IPS DF 4.7 (cell line): ENCODE measurements around the gene TNRC6C.
"Not testable (repeated sequence)": the region's sequence is repeated elsewhere in the genome, so short reads cannot be mapped to it uniquely, and the experiment has no call there.

Experiments
- DNase-seq: peaks from one replicate; pipeline ENCODE4 v3.0.0-alpha.2; 2013; ENCODE audit warnings: low spot score; ENCODE audit errors: extremely low read depth

Gene TNRC6C

DNA sequence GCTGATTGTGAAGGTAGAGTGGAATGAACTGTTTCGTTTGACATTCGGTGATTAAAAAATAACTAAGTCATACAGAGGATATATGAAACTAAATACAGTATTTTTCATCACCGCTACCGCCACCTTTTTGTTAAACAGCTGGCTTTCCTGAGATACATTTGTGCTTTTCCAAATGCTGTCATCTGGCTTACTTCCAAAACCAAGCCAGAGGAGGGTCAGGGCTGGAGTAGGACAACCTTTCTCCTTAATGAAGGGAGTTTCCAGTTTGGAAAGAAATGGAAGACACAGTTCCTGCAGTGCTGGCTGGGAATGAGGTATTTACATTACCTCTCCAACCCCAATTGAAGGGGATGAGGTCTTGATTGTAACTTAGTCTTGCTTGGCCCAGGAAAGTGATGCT, 3.2 kb downstream of the TNRC6C start:
- DNase-seq: no peak

DNA sequence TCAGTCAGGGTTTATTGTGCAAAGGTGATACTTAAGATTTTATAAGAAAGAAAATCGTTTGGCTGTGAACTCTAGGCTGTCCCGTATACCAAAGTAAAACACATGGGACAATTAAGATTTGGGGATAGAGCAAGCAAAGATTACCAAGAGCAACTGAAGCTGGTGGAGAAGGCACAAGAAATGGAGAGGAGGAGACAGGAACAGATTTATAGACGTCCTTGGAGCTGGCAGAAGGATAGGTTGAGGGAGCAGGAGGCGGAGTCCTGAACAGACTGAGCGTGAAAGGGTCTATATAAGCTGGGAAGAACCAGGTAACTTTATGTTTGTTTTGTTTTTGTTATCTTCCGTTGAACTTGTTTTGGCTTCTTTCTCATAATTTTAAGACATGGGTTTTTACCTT, 3.8 kb downstream of the TNRC6C start:
- DNase-seq: no peak

DNA sequence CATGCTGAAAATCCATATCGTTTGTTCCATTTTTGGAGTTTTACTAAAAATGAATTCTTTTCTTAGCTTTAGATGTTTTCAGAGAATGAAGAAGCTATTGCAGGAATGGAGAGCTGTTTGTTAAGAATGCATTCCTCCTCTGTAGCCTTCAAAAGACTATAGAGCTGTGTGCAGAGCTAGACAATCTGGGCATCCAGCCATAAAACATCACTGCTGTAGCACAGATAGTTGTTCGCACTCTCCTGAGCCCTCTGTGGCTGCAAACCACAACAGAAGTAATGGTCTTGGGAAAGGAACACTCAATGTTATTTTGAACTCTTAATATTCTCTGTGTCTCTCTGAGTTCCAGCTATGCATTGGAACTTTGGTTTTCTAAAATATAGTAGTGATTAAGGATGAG, 4.9 kb downstream of the TNRC6C start:
- DNase-seq: no peak

DNA sequence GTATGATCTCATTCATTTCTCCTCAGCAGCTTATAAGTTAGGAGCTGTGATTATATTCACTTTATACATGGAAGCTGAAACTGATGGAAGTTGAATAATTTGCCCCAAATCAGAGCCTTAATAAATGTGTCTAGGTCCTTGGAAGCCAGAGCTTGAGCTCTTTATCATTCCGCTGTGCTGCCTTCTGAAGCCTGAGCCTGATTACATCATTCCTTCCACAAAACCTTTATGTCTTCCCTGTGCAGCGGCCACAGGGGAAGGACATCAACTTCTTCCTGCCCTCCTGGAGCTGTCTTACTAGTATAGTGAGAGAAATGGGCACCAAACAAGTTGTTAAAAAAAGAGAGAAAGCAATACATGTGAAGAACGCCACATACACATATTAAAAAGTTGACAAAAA, 6.8 kb downstream of the TNRC6C start:
- no peak for DNase-seq

DNA sequence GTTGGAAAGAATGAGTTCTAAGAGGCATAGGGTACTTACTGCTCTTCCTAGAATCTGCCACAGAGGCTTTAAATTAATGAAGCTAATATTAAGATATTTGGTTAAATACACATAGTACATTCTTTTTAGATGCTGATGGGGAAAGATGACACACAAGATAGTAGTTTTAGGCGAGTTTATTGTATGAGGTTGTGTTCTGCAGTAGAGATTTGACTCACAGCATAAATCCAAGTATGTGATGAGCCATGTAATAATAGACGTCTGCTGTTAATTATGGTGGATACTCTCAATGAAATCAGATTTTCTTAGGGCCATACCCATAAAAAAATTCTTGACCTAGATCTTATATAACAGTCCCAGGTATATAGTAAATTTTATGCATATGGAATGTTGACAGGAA, 8.0 kb downstream of the TNRC6C start:
- no peak for DNase-seq

DNA sequence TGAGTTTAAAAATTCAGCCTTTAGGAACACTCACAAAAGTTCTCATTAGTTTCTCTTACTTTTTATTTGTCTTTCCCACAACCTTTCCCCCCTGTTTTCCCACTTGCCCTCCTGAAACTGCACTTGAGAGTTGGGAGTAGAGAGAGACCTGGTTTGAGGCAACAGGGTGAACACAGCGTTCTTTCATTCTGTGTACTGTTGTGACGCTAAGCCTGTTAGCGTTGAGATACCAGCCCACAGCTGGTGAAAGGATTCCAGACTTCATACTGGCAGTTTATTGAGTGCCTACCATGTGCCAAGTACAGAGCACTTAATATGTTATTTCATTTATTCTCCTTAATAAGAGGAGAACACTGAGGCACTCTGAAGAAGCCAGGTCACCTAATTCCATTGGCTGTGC, 10.3 kb downstream of the TNRC6C start:
- DNase-seq: no peak

DNA sequence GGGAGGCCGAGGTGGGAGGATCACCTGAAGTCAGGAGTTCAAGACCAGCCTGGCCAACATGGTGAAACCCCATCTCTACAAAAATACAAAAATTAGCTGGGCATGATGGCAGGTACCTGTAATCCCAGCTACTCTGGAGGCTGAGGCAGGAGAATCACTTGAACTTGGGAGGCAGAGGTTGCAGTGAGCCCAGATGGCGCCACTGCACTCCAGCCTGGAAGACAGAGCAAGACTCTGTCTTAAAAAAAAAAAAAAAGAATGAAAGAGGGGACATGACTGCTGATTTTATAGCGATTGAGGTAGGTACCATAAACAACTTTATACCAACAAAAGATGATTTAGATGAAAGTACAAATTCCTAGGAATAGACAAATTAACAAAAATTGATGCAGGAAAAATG, 13.8 kb downstream of the TNRC6C start:
- DNase-seq: not testable (repeated sequence)

DNA sequence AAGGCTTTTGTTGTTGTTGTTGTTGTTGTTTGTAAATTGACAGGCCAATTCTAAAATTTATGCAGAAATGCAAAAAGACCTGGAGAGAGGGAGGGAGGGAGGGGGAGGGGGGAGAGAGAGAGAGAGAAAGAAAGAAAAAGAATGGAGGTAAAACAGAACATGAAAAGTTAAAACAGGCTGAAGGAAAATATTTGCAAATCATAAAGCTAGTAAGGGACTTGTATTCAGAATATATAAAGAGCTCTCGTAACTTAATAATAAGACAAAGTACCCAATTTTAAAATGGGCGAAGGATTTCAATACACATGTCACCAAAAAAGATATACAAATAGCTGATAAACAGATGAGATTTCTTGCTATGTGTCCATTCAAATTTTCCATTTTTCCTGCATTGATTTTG, 15.4 kb downstream of the TNRC6C start:
- no peak for DNase-seq

DNA sequence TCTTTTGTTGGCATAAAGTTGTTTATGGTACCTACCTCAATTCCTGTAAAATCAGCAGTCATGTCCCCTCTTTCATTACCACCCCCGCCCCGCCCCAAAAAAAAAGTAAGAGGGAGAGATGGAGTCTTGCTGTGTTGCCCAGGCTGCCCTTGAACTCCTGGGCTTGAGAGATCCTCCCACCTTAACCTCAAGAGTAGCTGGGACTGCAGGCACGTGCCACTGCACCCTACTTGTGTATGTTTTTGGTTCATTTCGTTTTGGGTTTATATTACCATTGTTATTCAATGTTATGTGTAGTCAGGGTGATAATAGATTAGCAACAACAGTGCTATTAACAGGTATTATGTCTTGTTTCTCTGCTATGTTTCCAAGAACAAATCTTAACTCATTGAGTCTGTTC, 15.9 kb downstream of the TNRC6C start:
- no peak for DNase-seq

DNA sequence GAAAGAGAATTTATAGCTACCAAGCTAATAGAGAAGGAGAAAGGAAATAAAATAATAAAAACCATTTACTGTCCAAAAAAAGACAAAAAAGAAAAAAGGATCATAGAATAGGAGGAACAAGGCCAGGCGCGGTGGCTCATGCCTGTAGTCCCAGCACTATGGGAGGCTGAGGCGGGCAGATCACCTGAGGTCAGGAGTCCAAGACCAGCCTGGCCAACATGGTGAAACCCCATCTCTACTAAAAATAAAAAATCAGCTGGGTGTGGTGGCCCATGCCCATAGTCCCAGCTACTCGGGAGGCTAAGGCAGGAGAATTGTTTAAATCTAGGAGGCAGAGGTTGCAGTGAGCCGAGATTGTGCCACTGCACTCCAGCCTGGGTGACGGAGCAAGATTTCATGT, 23.9 kb downstream of the TNRC6C start:
- not testable (repeated sequence) for DNase-seq

DNA sequence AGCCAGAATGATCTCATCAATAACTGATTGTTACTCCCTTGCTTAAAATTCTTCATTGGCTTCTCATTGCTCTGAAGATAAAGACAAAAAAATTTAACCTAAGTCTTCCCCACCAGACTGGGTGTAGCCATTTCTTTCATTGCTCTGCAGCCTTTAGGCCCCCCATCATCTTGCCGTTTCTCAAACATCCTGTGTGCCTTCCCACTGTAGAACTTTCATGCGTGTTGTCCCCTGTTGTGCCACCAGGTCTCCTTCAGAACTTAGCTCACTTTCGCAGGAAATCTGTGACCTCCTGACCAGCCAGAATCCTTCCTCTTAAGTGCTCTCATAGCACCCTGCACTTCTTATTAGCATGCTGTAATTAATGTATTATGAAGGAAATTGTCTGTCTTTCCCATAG, 31.8 kb downstream of the TNRC6C start:
- no peak for DNase-seq

DNA sequence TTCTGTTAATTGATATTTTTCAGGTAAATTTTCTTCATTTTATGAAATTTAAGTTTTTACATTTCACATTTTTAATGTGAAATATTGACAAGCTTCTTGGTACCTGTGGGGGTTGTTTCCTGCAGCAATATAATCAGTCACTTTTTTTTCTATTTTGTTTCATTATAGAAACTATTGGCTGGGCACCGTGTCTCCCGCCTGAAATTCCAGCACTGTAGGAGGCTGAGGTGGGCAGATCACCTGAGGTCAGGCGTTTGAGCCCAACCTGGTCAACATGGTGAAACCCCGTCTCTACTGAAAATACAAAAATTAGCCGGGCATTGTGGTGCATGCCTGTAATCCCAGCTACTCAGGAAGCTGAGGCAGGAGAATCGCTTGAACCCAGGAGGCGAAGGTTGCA, 35.2 kb downstream of the TNRC6C start:
- not testable (repeated sequence) for DNase-seq

DNA sequence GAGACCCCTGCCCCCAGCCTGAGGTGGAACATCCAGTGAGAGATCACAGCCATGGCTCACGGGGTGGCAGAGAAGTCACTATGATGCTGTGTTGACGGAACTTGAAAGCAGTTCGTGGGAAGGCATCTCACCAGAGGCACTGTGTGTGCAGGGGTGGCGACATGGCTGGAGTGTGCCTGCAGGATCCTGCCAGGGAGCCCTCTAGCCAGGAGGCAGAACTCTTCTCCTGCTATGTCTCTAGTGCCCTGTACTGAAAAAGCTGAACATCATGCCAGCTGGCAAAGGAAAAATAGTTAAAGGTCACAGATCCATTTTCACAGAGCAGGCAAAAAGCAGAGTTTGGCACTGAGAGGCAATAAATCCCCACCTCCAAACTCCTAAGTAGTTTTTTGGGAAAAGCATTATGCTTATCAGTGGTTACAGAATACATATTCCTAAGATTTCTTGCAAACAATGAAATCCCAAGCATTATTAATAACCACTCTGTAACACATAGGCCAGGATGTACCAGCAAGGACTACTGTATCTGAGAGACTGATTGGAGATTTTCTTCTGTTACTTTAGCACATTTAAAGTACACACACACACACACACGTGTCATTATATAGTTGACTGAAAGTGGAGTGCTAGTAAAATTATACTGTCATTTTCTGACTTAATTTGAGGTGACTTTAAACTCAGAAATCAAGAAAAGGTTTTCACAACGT, 36.8 kb downstream of the TNRC6C start:
- DNase-seq: no peak

DNA sequence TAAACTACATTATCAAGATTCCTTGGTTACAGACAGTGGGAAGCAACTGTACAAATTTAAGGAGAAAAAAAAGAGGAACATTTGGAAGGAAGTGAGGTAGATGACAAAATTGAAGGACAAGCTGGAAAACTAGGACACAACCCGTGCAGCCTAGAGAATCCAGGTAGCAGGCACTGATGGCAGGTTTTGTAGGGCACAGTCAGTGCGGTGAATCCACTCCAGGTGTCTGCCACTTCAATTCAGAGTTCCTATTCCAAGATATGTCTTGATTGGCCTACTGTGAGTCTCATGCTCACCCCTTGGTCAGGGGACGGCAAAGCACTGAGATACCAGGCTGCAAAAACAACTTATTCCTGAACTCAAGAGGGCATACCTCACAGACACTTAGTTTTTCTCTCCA, 37.8 kb downstream of the TNRC6C start:
- no peak for DNase-seq

DNA sequence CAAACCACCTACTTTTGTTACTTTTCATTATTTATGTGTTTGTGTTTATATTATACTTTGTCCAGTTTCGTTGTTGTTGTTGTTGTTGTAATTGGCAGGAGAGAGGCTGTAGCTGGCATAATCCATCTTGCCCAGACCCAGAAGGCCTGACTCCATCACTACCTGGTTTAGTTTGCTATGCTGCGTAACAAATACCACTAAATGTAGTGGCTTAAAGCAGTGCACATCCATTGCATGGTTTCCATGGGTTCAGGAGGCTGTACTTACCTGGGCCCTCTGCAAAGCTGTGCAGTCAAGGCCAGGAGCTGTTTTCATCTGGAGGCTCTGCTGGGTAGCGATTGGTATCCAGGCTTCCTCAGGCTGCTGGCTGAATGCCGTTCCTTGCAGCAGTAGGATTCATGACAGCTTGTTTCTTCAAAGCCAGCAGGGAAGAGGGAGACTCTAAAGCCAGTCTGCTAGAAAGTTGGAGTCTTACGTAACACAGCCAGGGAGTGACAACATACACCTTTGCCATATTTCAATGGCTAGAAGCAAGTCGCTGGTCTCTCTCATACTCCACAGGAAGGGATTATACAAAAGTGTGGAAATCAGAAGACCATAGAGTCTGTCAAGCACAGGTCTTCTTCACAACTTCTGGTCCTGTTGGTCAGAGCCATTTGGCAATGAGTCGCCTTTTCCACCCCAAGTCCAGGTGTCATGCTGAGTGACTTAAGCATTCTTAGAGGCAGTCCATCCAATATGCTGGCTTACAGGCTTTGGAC, 41.1 kb downstream of the TNRC6C start:
- no peak for DNase-seq

DNA sequence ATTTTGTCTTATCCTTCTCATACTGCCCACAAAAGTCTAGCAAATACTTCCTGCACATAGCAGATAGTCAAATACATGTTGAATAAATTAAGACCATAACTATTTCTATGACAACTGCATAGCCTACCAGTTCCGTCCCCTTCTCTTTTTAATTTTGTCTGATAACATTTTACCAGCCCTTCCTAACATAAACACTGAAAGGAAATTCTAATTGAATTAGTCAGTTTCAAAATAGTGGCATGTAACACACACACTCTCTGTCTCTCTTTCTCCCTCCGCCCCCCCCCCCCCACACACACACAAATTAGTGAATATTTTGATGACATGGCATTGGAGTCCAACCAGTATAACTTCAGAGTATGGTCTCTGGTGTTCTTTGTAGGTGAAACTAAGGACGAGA, 41.8 kb downstream of the TNRC6C start:
- DNase-seq: no peak

DNA sequence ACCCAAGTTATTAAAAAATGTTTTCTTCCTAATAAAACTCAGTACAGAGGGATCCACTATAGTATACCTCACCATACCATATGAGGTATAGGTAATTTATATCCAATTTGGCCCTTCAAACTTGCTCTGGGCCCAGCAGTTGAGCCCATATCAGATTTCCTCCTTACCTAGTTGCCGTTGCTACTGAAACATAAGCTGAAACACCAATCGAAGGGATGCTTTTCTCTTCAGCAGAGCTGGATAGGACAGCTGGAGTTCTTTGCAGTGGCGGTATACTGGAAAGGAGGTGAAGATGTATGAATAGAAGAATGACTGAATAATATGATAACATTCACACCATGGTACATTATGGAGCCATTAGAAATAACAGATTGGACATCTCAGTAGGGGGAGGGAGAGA, 42.7 kb downstream of the TNRC6C start:
- no peak for DNase-seq

DNA sequence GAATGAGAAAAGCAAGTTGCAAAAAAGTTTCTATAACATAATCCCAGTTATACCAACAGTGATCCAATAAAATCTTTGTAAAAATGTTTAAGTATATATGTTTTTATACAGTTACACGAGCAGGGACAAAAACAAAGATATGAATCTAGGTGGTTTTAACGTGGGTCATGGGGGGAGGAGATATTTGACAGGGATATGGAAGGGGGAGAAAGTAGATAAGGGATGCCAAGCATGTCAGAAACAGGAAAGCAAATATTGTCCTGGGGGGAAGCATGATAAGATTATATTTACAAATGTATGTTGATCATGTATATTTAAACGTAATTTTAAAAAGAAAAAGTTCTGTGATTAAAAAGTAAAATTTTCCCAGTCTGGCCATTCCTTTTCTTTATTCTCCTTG, 43.1 kb downstream of the TNRC6C start:
- DNase-seq: no peak

DNA sequence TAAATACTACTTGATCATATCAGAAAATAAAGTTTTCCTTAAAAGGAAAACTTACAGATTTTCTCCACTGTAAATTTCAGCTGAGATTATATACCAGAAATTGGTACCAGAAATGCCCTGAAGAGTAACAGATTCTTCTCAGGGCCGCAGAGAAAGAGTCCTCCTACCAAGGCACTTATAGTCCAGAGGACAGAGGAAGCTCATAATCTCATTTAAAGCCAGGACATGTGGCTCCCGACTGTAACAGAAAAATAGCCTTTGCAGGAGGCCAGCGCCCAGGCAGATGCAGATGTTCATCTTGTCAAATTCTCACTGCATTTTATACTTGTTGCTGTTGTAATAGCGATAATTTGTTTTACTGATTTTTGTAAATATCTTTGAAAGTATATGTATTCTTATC, 43.7 kb downstream of the TNRC6C start:
- DNase-seq: no peak

DNA sequence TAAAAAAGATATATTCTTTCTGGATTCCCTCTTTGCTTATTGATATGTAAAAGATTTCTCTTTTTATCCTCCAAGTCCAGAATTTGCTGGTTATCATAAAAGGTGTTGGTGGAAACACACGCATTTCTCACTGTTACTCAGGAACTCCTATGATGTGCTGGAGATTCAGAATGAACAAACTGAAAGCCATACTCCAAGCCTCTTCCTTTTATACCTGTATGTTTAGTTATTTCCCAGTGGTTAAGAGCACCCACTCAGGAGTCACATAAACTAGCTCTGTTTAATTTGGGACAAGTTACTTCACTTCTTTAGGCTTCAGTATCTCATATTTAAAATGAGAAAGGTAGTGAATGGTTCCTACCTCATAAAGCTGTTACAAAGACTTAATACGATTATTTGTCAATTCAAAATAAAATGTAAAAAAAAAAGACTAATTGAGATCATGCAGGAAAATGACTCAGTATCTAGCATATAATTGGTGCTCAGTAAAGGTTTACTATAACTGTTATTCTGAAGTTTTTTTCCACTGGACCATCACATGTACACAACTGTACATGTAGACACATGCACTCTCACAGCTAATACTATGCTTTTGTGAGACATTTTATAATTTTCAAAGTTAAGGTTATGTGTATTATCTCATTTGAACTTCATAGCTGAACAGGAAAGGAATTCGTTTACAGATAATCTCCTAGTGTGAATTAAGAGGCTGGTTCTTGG, 47.1 kb downstream of the TNRC6C start:
- no peak for DNase-seq

DNA sequence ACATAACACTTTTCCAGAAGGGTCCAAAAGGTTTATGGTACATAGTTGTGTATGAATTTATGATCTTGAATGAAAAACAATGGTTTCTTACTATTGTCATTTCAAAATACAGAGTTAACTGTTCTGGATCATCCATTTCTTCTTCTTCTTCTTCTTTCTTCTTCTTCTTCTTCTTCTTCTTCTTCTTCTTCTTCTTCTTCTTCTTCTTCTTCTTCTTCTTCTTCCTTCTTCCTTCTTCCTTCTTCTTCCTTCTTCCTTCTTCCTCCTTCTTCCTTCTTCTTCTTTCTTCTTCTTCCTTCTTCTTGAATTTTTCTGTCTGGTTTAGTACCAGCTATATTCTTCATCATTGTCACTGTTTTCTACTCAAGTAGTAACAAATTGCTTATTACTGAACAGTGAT, 47.8 kb downstream of the TNRC6C start:
- no peak for DNase-seq

DNA sequence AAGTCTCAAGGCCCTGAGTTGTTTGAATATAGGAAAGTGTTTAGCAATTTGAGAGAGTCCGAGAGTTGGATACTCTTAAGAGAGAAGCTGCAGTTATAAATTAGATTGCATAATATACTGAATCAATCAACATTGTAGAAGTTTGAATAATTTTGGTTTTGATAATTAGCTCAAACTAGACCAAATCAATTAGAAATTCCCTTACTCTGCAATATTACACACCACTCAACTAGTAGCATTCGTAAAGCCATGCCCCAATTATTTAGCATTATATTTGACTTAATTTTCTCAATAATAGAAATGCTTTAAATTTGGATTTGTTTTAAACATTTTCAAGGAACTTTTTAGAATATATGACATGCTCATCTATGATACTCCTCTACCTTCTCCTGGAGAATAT, 49.1 kb downstream of the TNRC6C start:
- no peak for DNase-seq

DNA sequence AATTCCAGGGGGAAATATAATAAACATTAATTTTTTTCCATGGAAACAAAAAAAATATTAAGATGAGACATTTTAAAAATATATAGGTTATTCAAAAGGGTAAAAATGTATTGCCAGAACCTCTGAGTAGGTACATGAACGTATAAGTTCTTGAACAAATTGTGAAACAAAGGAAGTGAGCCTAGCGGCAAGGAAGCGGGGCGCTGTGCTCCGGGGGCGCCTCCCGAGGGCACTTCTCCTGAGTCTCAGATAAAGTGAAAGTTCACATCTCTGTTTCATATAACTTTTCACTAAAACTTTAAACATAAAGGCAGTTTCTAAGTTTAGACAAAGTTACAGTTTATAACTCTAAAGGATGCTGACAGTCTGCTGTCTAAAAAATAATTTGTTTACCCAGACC, 52.3 kb downstream of the TNRC6C start:
- no peak for DNase-seq
